NCI-H446 treated with DMSO at 0.1 percent for 48 hours (cell line): ENCODE data around the gene EIF4E2.

Experiments used
- DNase-seq: peaks from one replicate; lab custom pipeline; 2025; lab: John Stamatoyannopoulos, UW

Gene EIF4E2

DNA sequence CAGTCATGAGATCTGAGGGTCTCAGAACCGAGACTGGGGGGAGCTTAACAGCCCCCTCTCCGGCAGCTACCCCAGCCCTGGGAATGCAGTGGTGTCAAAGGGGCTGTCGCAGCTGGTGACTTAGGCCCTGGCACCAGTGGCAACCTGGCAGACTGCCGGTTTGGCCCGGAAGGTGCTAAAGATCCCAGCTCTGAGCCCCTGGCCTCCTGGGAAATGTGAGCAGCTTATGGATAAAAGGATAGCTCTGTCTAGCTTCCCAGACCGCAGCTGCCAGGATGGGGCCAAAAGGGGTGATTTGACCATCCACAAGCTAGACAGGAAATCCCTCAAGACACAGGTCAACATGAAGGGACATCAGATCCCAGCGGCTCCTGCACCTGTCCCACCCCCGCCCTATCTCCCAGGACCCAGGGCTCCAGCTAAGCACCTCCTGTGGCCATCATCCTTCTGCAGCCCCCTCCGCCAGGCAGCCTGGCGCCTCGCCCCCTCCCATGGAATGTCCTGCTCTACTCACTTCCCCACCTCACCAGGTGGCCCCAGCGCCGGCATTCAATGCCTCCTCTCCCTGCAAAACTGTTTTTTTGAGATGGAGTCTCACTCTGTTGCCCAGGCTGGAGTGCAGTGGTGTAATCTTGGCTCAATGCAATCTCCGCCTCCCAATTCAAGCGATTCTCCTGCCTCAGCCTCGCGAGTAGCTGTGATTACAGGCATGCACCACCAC is 49.7 kb downstream of the EIF4E2 start:
- no peak for DNase-seq

DNA sequence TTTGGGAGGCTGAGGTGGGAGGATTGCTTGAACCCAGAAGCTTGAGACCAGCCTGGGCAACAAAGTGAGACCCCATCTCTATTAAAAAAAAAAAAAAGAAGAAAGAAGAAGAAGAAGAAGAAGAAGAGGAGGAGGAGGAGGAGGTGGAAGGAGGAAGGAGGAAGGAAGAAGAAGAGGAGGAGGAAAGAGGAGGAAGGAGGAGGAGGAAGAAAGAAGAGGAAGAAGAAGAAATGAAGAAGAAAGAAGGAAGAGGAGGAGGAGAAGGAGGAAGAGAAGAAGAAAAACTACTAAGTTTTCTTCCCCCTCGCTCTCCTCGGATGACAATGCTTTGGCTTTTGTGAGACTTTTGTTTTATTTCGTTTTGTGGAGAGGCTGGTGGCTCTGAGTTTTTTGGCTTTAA is 52.8 kb downstream of the EIF4E2 start:
- no peak for DNase-seq

DNA sequence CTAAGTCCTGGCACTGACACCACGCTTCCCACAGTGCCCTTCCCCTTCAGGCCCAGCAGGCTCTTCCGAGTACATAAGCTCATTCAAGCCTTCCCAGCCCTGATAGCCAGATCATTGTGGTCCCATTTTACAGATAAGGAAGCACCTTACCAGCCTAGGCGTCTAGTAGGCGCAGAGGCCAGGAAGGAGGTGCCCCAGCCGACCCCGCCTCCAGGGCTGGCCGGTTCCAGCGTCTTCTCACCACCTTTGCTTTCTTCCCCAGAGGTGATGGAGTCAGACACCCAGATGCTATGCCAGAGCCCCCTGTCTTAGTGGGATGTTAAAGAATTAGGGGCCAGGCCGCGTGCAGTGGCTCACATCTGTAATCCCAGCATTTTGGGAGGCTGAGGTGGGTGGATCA is 54.0 kb downstream of the EIF4E2 start:
- DNase-seq = no peak

DNA sequence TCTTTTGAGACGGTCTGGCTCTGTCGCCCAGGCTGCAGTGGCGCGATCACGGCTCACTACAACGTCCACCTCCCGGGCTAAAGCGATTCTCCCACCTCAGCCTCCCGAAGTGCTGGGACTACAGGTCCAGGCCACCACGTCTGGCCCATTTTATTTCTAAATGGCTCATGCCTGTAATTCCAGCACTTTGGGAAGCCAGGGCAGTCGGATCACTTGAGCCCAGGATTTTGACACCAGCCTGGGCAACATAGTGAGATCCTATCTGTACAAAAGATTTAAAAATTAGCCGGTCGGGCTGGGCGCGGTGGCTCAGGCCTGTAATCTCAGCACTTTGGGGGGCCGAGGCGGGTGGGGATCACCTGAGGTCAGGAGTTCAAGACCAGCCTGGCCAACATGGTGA is 56.5 kb downstream of the EIF4E2 start:
- DNase-seq = no peak

DNA sequence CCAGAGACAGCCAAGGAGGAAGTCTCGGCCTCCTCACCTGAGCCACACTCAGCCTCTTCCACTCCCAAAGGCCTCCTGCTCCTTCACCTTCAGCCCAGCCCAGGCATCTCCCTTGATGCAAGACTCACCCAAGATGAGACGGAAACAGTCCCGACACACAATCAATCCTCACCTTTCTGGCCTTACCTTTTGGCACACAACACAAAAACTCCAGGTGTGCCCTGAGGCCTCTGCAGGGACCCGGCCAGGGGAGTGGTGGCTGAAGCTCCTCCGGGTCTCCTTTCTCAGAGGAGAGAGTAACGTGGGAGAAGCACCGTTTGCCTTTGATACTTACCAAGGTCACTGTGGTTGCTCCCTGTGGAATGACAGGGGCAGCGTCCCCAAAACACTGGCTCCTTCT is 59.1 kb downstream of the EIF4E2 start:
- DNase-seq = no peak

DNA sequence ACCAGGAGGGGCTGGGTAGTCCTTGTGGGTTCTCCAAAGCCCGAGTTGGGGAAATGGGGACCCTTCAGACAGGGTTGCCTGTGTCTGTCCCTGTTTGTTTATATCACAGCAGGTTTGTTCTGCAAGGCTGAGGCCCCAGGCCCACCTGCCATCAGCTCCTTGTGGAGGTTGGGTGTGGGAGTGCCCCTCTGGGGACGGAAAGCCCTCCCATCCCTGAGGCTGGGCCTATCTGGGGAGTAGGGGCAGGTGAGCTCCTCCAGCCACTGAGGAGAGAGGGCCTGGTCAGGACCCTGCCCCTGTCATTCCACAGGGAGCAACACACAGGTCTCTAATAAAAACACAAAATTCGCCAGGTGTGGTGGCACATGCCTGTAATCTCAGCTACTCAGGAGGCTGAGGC is 59.6 kb downstream of the EIF4E2 start:
- DNase-seq = no peak

DNA sequence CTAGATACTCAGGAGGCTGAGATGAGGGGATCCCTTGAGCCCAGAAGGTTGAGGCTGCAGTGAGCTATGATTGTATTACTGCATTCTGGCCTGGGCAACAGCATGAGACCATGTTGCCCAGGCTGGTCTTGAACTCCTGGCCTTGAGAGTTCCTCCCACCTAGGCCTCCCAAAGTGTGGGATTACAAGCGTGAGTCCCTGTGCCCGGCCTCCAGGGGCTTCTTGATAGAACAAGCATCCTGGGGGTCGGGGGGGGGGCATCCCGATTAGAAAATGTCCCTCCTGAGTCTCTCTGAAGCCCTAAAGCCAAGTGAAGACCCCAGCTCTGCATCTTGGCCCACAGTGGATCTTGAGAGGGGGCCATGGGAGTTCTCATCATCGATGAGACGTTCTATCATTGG is 60.6 kb downstream of the EIF4E2 start:
- no peak for DNase-seq

DNA sequence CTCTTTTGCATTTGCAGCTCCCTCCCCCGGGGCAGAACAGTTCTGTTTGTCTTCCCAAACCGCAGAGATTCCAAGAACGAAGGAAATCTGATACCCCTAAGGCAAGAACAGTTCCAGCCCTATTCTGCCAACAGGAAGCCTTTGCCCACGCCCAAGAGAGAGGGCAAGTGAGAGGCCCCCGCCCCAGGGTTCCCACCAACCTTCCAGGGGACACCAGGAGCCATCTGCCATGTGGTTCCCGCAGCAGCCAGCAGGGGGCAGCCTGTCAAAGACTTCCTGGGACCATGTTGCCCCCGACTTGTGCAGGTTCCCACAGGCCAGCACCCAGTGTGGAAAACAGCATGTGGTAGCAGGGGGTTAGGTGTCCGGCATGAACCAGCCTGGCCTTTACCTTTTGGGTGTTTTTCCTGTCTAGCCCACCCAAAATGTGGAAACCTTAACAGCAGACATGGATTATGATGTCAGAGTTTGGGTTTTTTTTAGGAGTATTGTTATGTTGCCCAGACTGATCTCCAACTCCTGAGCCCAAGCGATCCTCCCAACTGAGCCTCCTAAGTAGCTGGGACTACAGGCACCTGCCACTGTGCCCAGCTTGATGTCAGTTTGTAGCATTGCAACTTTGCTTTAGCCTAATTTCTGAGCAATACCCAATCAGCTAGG is 61.2 kb downstream of the EIF4E2 start:
- DNase-seq = no peak

DNA sequence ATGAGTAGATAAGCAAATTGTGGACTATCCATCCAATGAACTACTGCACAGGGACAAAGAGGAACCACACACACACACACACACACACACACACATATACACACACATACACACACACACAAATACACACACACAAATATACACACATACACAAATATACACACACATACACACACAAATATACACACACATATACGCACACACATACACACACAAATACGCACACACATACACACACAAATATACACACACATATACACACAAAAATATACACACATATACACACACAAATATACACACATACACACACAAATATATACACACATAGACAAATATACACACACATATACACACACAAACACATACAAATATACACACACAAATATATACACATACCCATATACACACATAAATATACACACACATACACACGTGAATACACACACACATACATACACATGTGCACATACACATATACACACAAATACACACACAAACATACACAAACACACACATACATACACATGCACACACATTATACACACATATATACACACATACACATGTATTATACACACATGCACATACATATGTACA is 63.1 kb downstream of the EIF4E2 start:
- no peak for DNase-seq

DNA sequence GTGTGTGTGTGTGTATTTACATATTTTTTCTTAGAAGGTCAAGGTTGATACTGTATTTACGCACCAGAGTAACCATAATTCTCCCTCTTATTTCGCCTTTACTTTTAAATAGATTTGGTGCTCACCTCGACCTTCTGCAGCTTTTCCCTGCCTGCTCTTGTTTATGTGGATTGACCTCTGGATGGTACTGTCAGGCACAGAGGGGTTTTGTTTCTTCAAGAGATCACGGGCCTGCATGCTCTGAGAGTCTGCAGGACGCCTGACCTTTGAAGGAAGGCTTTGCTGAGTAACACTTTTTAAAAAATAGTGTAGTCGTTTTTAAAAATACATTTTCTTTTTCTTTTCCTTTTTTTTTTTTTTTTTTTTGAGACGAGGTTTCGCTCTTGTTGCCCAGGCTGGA is 64.8 kb downstream of the EIF4E2 start:
- DNase-seq = no peak
